BE2C (cell line): ENCODE measurements around the gene WWOX.

Experiments used
- DNase-seq: peaks from one replicate; pipeline ENCODE4 v3.0.0-alpha.2; 2020
- H3K27me3 ChIP-seq: fragments of 250-450 bp; sonication (Bioruptor Pico); 2 replicates; pipeline ENCODE4 v1.5.1; 2020; ENCODE audit warnings: mild to moderate bottlenecking
- H3K36me3 ChIP-seq: fragments of 250-450 bp; sonication (Bioruptor Pico); 2 replicates; pipeline ENCODE4 v1.5.1; 2020; ENCODE audit warnings: mild to moderate bottlenecking
- H3K4me1 ChIP-seq: fragments of 250-450 bp; sonication (Bioruptor Pico); 2 replicates; pipeline ENCODE4 v1.5.1; 2020
- H3K4me3 ChIP-seq: 2 replicates; pipeline ENCODE4 v1.5.1; 2011; ENCODE audit warnings: low read depth, low read length
- H3K9me3 ChIP-seq: fragments of 250-450 bp; sonication (Bioruptor Pico); 2 replicates; pipeline ENCODE4 v1.5.1; 2020
- TF ChIP-seq, protein P1 (sequence below): IDR thresholded peaks from 2 replicates; pipeline ENCODE4 v1.5.1; 2012; ENCODE audit warnings: mild to moderate bottlenecking, low read depth, low read length

WWOX gene

DNA sequence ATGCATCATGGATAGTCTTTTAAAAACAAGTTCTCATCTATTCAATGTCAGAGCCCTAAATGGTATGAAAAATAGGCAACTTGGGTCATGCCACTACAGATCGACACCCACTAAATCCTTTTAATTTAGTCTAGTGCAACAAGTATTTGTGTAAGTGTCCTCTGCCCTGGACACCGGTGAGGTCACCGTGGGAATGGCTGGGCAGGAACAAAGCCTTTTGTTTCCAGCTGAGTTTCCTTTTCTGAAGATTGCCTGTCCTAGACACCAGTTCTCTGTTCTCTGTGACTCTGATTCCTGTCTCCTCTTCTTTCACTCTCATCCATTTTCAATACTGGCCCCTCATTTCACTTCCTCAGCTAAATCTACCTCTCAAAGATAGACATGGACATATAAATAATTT lies 1054.6 kb downstream of the WWOX start:
- Histone ChIP-seq H3K27me3 (no peaks in the 10 kb centered on the region), H3K4me1 (no peaks in the 10 kb centered on the region), H3K9me3 (no peaks in the 10 kb centered on the region; the same call in 1 of the 2 replicates), H3K4me3 (no peak overlapping the region), H3K36me3 (no peaks in the 10 kb centered on the region)
- DNase-seq: no peak
- TF ChIP-seq, protein P1, sequence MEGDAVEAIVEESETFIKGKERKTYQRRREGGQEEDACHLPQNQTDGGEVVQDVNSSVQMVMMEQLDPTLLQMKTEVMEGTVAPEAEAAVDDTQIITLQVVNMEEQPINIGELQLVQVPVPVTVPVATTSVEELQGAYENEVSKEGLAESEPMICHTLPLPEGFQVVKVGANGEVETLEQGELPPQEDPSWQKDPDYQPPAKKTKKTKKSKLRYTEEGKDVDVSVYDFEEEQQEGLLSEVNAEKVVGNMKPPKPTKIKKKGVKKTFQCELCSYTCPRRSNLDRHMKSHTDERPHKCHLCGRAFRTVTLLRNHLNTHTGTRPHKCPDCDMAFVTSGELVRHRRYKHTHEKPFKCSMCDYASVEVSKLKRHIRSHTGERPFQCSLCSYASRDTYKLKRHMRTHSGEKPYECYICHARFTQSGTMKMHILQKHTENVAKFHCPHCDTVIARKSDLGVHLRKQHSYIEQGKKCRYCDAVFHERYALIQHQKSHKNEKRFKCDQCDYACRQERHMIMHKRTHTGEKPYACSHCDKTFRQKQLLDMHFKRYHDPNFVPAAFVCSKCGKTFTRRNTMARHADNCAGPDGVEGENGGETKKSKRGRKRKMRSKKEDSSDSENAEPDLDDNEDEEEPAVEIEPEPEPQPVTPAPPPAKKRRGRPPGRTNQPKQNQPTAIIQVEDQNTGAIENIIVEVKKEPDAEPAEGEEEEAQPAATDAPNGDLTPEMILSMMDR: no peak

DNA sequence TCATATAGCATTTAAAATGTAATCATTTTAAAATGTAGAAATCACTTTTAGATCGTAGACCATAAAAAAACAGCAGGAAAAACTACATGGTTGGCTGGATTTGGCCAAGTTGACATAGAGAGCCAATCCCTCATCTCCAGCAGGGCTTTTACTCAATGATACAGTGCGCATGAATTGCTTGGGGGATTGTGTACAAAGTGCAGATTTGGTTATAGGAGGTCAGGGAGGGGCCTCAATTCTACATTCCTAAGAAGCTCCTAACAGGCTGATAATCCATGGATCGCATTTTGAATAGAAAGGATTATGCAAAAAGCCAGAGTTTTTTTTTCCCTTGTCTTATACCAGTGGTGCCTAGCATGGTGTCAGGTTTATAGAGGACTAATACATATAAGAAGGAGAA lies 1056.0 kb downstream of the WWOX start:
- H3K27me3 ChIP-seq: no peaks in the 10 kb centered on the region
- DNase-seq: no peak
- TF ChIP-seq, protein P1: no peak

DNA sequence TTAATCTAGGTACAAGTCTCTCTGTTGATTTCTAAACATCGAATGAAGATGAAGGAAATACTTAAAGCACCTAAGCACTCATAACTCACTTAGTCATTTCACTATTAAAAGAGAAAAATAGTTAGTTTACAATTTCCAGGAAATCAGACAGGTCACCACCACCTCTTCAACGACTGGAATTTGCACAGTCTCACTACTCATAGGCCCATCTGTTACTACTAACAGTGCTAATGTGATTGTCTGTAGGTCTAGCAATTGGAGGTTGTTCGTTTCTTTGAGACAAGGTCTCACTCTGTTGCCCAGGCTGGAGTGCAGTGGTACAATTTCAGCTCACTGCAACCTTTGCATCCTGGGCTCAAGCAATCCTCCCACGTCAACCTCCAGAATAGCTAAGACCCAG lies 1056.5 kb downstream of the WWOX start:
- TF ChIP-seq, protein P1: no peak
- H3K36me3 ChIP-seq: no peaks in the 10 kb centered on the region
- no peak for DNase-seq

More for the DNA sequence above, 1056.0 kb downstream of the WWOX start:
- H3K4me3 ChIP-seq: no peak overlapping the region
- no peaks in the 10 kb centered on the region for H3K36me3 ChIP-seq
- H3K4me1 ChIP-seq: no peaks in the 10 kb centered on the region
- no peaks in the 10 kb centered on the region; the same call in 1 of the 2 replicates for H3K9me3 ChIP-seq

DNA sequence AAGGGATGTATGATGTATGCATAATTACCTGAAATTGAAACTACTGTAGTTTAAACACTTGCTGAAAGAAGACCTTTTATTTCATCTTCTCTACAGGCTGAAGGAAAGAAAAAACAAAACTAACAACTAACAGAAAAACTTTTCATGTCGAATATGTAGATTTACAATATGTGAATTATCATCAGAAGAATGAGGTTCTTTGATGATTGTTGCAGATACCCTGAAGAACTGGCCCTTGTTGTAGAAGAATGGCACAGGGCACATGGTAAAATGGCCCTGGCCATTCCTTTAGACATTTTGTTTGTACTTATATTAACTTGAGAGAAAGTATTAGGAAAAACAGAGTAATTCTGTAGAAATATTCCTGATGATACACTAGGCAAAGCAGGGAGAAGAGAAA lies 1057.3 kb downstream of the WWOX start:
- TF ChIP-seq, protein P1: no peak
- Histone ChIP-seq H3K36me3 (no peaks in the 10 kb centered on the region), H3K9me3 (no peaks in the 10 kb centered on the region; the same call in 1 of the 2 replicates), H3K4me1 (no peaks in the 10 kb centered on the region), H3K27me3 (no peaks in the 10 kb centered on the region), H3K4me3 (no peak overlapping the region)
- no peak for DNase-seq

More for the DNA sequence above, 1056.5 kb downstream of the WWOX start:
- Histone ChIP-seq H3K27me3 (no peaks in the 10 kb centered on the region), H3K9me3 (no peaks in the 10 kb centered on the region; the same call in 1 of the 2 replicates), H3K4me3 (no peak overlapping the region), H3K4me1 (no peaks in the 10 kb centered on the region)

DNA sequence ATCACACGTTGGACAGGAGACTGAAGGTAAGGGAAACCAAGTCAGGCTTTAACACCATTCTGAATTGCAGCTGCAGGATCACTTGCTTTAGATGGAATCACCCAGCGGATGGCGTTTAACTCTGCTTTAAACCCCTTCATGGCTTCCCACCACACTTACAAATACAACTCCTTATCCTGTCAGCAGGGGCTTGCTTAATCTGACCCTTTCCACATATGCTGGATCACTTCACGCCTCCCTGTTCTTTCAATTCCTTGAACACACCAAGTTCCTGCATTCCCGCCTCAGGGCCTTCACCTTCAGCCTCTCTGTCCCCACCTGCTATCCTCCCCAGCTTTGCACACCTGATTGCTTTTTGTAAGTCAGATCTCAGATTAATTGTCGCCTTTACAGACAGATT lies 1058.9 kb downstream of the WWOX start:
- Histone ChIP-seq H3K27me3 (no peaks in the 10 kb centered on the region), H3K9me3 (no peaks in the 10 kb centered on the region; the same call in 1 of the 2 replicates), H3K36me3 (no peaks in the 10 kb centered on the region), H3K4me3 (no peak overlapping the region), H3K4me1 (no peaks in the 10 kb centered on the region)
- no peak for DNase-seq
- TF ChIP-seq, protein P1: no peak

DNA sequence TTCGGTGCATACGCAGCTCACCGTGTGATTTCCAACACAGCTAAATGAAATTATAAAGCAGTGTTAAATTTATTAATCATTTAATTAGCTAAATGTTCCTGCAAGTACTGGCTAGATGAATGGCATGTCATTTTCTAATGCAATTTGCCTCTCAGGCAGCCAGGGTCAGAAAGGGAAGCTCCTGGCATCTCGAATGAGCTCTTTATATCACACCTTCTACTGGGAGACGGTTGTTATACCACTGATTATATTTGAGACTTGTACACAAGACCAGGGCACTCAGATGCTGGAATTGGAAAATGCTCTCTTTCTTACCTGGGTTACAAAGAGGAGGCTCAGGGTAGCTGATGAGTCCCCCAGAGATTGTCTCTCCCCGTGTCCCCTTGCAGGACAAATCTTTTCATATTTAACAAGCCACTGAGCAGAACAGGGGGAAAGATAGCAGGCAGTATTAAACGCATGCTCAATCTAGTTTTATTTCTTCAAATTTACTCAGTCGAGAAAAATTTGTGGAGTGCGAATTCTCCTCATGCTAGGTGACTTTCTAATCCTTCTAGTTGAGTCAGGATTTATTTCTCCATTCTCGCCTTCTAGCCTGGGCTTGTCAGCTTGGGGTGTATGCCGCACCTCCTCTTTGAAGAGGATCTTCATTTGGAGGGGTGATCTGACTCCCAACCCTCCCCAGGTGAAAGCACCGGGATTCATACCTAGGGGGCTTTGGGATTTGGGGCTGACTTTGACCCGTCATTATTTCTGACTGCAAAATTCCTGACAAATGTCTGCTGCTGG lies 1060.0 kb downstream of the WWOX start:
- TF ChIP-seq, protein P1: no peak
- no peak for DNase-seq
- Histone ChIP-seq H3K9me3 (no peaks in the 10 kb centered on the region; the same call in 1 of the 2 replicates), H3K36me3 (no peaks in the 10 kb centered on the region), H3K27me3 (no peaks in the 10 kb centered on the region), H3K4me1 (no peaks in the 10 kb centered on the region), H3K4me3 (no peak overlapping the region)
